ENCODE measurements around the gene APOL1.

DNA sequence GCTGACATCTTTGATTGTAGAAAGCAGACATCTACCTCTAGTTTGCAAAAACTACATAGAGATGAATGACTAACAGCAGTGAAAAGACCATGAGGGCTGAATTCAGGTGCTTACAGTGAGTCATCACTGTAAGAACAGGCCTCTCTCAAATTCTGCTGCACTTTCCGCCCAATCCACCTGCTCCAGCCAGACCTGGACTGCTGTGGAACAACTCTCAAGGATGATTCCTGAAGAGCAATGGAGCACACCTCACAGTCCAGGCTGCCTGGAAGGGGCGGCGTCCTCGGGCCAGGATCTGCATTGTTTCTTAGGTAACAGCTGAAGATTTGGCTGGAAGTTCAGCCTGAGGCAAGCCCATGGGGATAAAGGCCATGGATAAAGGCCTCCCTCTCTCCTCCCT lies 28.7 kb upstream of the APOL1 start:
- TF ChIP-seq, protein P1, sequence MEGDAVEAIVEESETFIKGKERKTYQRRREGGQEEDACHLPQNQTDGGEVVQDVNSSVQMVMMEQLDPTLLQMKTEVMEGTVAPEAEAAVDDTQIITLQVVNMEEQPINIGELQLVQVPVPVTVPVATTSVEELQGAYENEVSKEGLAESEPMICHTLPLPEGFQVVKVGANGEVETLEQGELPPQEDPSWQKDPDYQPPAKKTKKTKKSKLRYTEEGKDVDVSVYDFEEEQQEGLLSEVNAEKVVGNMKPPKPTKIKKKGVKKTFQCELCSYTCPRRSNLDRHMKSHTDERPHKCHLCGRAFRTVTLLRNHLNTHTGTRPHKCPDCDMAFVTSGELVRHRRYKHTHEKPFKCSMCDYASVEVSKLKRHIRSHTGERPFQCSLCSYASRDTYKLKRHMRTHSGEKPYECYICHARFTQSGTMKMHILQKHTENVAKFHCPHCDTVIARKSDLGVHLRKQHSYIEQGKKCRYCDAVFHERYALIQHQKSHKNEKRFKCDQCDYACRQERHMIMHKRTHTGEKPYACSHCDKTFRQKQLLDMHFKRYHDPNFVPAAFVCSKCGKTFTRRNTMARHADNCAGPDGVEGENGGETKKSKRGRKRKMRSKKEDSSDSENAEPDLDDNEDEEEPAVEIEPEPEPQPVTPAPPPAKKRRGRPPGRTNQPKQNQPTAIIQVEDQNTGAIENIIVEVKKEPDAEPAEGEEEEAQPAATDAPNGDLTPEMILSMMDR (IDR thresholded peaks at IDR 0.05): no peak
- TF ChIP-seq EP300 (IDR thresholded peaks at IDR 0.05) (no peak), POLR2A (IDR thresholded peaks at IDR 0.05) (no peak)

All from upper lobe of left lung (tissue), 4 donors.